T-helper 1 cell treated with Interleukin-12 subunit alpha and Interleukin-12 subunit beta and Interleukin-4 antibody, amounts not matched to agents 30 μg/mL and 1 μg/mL, for 36 hours (primary cell): ENCODE results near the gene TTC28.
"Not testable (repeated sequence)": the region's sequence is repeated elsewhere in the genome, so short reads cannot be mapped to it uniquely, and the experiment has no call there.

Source experiments
- H3K27ac Mint-ChIP-seq: one replicate; pipeline ENCODE4 v1.8.0; 2021; ENCODE audit warnings: mild to moderate bottlenecking, mixed read lengths
- H3K27me3 Mint-ChIP-seq: one replicate; pipeline ENCODE4 v1.8.0; 2021; ENCODE audit warnings: low read depth, mixed read lengths
- H3K36me3 Mint-ChIP-seq: one replicate; pipeline ENCODE4 v1.8.0; 2021; ENCODE audit warnings: low read depth, mixed read lengths
- H3K4me1 Mint-ChIP-seq: one replicate; pipeline ENCODE4 v1.8.0; 2021; ENCODE audit warnings: low read depth, mixed read lengths
- H3K4me3 Mint-ChIP-seq: one replicate; pipeline ENCODE4 v1.8.0; 2021; ENCODE audit warnings: mild to moderate bottlenecking, moderate library complexity, mixed read lengths
- H3K9me3 Mint-ChIP-seq: one replicate; pipeline ENCODE4 v1.8.0; 2021; ENCODE audit warnings: mixed read lengths

The TTC28 gene

GRCh38 chr22:28679611-28680287, at the start of gene TTC28:
Gene TTC28, minus strand, starts transcription at chr22:28679840. Its CDS starts 117 bp downstream, at chr22:28679723.
- not testable (repeated sequence) for H3K9me3 Mint-ChIP-seq, H3K27ac Mint-ChIP-seq, H3K36me3 Mint-ChIP-seq
- peaks cover 10% of the 10 kb centered on the region for H3K4me1 Mint-ChIP-seq
- peaks cover 77% of the 10 kb centered on the region for H3K27me3 Mint-ChIP-seq
- peak within 1 kb of the TSS; percentile 79 for H3K4me3 Mint-ChIP-seq

GRCh38 chr22:28728621-28729313, 49.1 kb upstream of the TTC28 start:
- Mint-ChIP-seq H3K36me3 (peaks cover 43% of the 10 kb centered on the region), H3K27ac (no peak overlapping the region), H3K9me3 (no peaks in the 10 kb centered on the region), H3K4me3 (no peak overlapping the region), H3K4me1 (peaks cover 2% of the 10 kb centered on the region), H3K27me3 (no peaks in the 10 kb centered on the region)

GRCh38 chr22:28728002-28728401, 48.4 kb upstream of the TTC28 start:
- peaks cover 41% of the 10 kb centered on the region for H3K36me3 Mint-ChIP-seq
- no peaks in the 10 kb centered on the region for H3K9me3 Mint-ChIP-seq
- H3K27me3 Mint-ChIP-seq, result no peaks in the 10 kb centered on the region
- H3K4me3 Mint-ChIP-seq, result no peak overlapping the region
- no peak overlapping the region for H3K27ac Mint-ChIP-seq
- peaks cover 2% of the 10 kb centered on the region for H3K4me1 Mint-ChIP-seq

- peaks cover 28% of the 10 kb centered on the region for H3K36me3 Mint-ChIP-seq
- H3K4me3 Mint-ChIP-seq, result no peak overlapping the region
- H3K9me3 Mint-ChIP-seq, result no peaks in the 10 kb centered on the region
- H3K4me1 Mint-ChIP-seq, result peaks cover 17% of the 10 kb centered on the region
- H3K27ac Mint-ChIP-seq, result no peak overlapping the region
- H3K27me3 Mint-ChIP-seq, result no peaks in the 10 kb centered on the region
Measured at GRCh38 chr22:28718044-28718443, 38.4 kb upstream of the TTC28 start.

- Mint-ChIP-seq H3K27ac (no peak overlapping the region), H3K9me3 (no peaks in the 10 kb centered on the region), H3K4me3 (no peak overlapping the region), H3K36me3 (peaks cover 39% of the 10 kb centered on the region), H3K27me3 (no peaks in the 10 kb centered on the region), H3K4me1 (peaks cover 26% of the 10 kb centered on the region)
Measured at GRCh38 chr22:28716686-28717085, 37.0 kb upstream of the TTC28 start.

GRCh38 chr22:28715611-28716010, 36.0 kb upstream of the TTC28 start:
- H3K4me3 Mint-ChIP-seq, result no peak overlapping the region
- no peaks in the 10 kb centered on the region for H3K27me3 Mint-ChIP-seq
- H3K9me3 Mint-ChIP-seq, result no peaks in the 10 kb centered on the region
- H3K36me3 Mint-ChIP-seq, result peaks cover 44% of the 10 kb centered on the region
- H3K4me1 Mint-ChIP-seq, result peaks cover 28% of the 10 kb centered on the region
- H3K27ac Mint-ChIP-seq, result no peak overlapping the region

GRCh38 chr22:28714043-28714628, 34.5 kb upstream of the TTC28 start:
- H3K27me3 Mint-ChIP-seq, result no peaks in the 10 kb centered on the region
- no peak overlapping the region for H3K27ac Mint-ChIP-seq
- no peaks in the 10 kb centered on the region for H3K9me3 Mint-ChIP-seq
- H3K4me1 Mint-ChIP-seq, result peaks cover 28% of the 10 kb centered on the region
- no peak overlapping the region for H3K4me3 Mint-ChIP-seq
- peaks cover 44% of the 10 kb centered on the region for H3K36me3 Mint-ChIP-seq

- H3K36me3 Mint-ChIP-seq, result peaks cover 43% of the 10 kb centered on the region
- H3K4me1 Mint-ChIP-seq, result peaks cover 24% of the 10 kb centered on the region
- no peaks in the 10 kb centered on the region for H3K27me3 Mint-ChIP-seq
- no peak overlapping the region for H3K27ac Mint-ChIP-seq
- no peaks in the 10 kb centered on the region for H3K9me3 Mint-ChIP-seq
- no peak overlapping the region for H3K4me3 Mint-ChIP-seq
Measured at GRCh38 chr22:28711820-28712777, 32.5 kb upstream of the TTC28 start.

- Mint-ChIP-seq H3K27me3 (no peaks in the 10 kb centered on the region), H3K36me3 (peaks cover 46% of the 10 kb centered on the region), H3K4me1 (peaks cover 24% of the 10 kb centered on the region), H3K4me3 (no peak overlapping the region), H3K27ac (no peak overlapping the region), H3K9me3 (no peaks in the 10 kb centered on the region)
Measured at GRCh38 chr22:28711341-28711740, 31.7 kb upstream of the TTC28 start.

- no peaks in the 10 kb centered on the region for H3K9me3 Mint-ChIP-seq
- H3K4me1 Mint-ChIP-seq, result peaks cover 24% of the 10 kb centered on the region
- no peak overlapping the region for H3K27ac Mint-ChIP-seq
- no peaks in the 10 kb centered on the region for H3K27me3 Mint-ChIP-seq
- H3K36me3 Mint-ChIP-seq, result peaks cover 45% of the 10 kb centered on the region
- H3K4me3 Mint-ChIP-seq, result no peak overlapping the region
Measured at GRCh38 chr22:28710576-28711191, 31.0 kb upstream of the TTC28 start.

- peaks cover 24% of the 10 kb centered on the region for H3K4me1 Mint-ChIP-seq
- peaks cover 44% of the 10 kb centered on the region for H3K36me3 Mint-ChIP-seq
- no peaks in the 10 kb centered on the region for H3K9me3 Mint-ChIP-seq
- H3K27me3 Mint-ChIP-seq, result no peaks in the 10 kb centered on the region
- H3K27ac Mint-ChIP-seq, result no peak overlapping the region
- H3K4me3 Mint-ChIP-seq, result no peak overlapping the region
Measured at GRCh38 chr22:28710107-28710506, 30.5 kb upstream of the TTC28 start.

- H3K9me3 Mint-ChIP-seq, result no peaks in the 10 kb centered on the region
- H3K27ac Mint-ChIP-seq, result no peak overlapping the region
- H3K4me1 Mint-ChIP-seq, result peaks cover 3% of the 10 kb centered on the region
- H3K36me3 Mint-ChIP-seq, result peaks cover 39% of the 10 kb centered on the region
- H3K4me3 Mint-ChIP-seq, result no peak overlapping the region
- no peaks in the 10 kb centered on the region for H3K27me3 Mint-ChIP-seq
Measured at GRCh38 chr22:28706845-28707244, 27.2 kb upstream of the TTC28 start.

GRCh38 chr22:28703436-28703835, 23.8 kb upstream of the TTC28 start:
- H3K27ac Mint-ChIP-seq, result no peak overlapping the region
- peaks cover 45% of the 10 kb centered on the region for H3K36me3 Mint-ChIP-seq
- no peaks in the 10 kb centered on the region for H3K9me3 Mint-ChIP-seq
- H3K4me3 Mint-ChIP-seq, result no peak overlapping the region
- H3K4me1 Mint-ChIP-seq, result no peaks in the 10 kb centered on the region
- H3K27me3 Mint-ChIP-seq, result no peaks in the 10 kb centered on the region

GRCh38 chr22:28702891-28703290, 23.3 kb upstream of the TTC28 start:
- no peaks in the 10 kb centered on the region for H3K9me3 Mint-ChIP-seq
- no peak overlapping the region for H3K27ac Mint-ChIP-seq
- H3K27me3 Mint-ChIP-seq, result no peaks in the 10 kb centered on the region
- no peak overlapping the region for H3K4me3 Mint-ChIP-seq
- no peaks in the 10 kb centered on the region for H3K4me1 Mint-ChIP-seq
- H3K36me3 Mint-ChIP-seq, result peaks cover 44% of the 10 kb centered on the region
